22Rv1 (cell line): ENCODE results near the gene ADRA2A.

Experiments used
- H3K27ac ChIP-seq: fragments of 450-650 bp; 2 replicates; pipeline ENCODE4 v1.5.1; 2017
- CTCF ChIP-seq: fragments of 450-650 bp; IDR thresholded peaks from 2 replicates; pipeline ENCODE4 v1.5.1; 2017; ENCODE audit warnings: mild to moderate bottlenecking
- ZFX ChIP-seq: fragments of 450-650 bp; IDR thresholded peaks from 2 replicates; pipeline ENCODE4 v1.6.1; 2017; ENCODE audit warnings: antibody characterized with exemption, borderline replicate concordance

Gene ADRA2A

GRCh38 chr10:111116762-111117445 lies 40.1 kb downstream of the ADRA2A start:
- H3K27ac ChIP-seq: no peak overlapping the region
- TF ChIP-seq CTCF (no peak), ZFX (no peak)

- TF ChIP-seq ZFX (no peak), CTCF (no peak)
- H3K27ac ChIP-seq: no peak overlapping the region
Measured at GRCh38 chr10:111117528-111118277, 40.9 kb downstream of the ADRA2A start.

- no peak overlapping the region for H3K27ac ChIP-seq
- TF ChIP-seq CTCF (no peak), ZFX (no peak)
Measured at GRCh38 chr10:111118758-111119157, 41.9 kb downstream of the ADRA2A start.

- no peak overlapping the region for H3K27ac ChIP-seq
- TF ChIP-seq ZFX: no peak
- no peak for TF ChIP-seq CTCF
Measured at GRCh38 chr10:111119637-111120036, 42.8 kb downstream of the ADRA2A start.

- no peak overlapping the region for H3K27ac ChIP-seq
- no peak for TF ChIP-seq ZFX
- TF ChIP-seq CTCF: no peak
Measured at GRCh38 chr10:111122127-111122526, 45.3 kb downstream of the ADRA2A start.

- H3K27ac ChIP-seq: no peak overlapping the region
- TF ChIP-seq ZFX (no peak), CTCF (no peak)
Measured at GRCh38 chr10:111123883-111124282, 47.1 kb downstream of the ADRA2A start.

GRCh38 chr10:111125102-111125501 lies 48.3 kb downstream of the ADRA2A start:
- no peak overlapping the region for H3K27ac ChIP-seq
- no peak for TF ChIP-seq ZFX
- no peak for TF ChIP-seq CTCF
